Measurements from ENCODE around the gene PCDHGB6.
"Not testable (repeated sequence)": the region's sequence is repeated elsewhere in the genome, so short reads cannot be mapped to it uniquely, and the experiment has no call there.

Gene PCDHGB6

DNA sequence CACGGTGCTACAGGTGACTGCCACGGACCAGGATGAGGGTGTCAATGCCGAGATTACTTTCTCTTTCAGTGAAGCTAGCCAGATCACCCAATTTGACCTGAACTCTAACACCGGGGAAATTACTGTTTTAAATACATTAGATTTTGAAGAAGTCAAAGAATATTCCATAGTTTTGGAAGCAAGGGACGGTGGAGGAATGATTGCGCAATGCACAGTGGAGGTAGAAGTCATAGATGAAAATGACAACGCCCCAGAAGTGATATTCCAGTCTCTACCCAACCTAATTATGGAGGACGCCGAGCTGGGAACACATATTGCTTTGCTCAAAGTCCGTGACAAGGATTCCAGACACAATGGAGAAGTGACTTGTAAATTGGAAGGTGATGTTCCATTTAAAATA lies 19.2 kb upstream of the PCDHGB6 start:
- DNase-seq (ENCODE audit: low read depth in 2 of 2) = no peak

DNA sequence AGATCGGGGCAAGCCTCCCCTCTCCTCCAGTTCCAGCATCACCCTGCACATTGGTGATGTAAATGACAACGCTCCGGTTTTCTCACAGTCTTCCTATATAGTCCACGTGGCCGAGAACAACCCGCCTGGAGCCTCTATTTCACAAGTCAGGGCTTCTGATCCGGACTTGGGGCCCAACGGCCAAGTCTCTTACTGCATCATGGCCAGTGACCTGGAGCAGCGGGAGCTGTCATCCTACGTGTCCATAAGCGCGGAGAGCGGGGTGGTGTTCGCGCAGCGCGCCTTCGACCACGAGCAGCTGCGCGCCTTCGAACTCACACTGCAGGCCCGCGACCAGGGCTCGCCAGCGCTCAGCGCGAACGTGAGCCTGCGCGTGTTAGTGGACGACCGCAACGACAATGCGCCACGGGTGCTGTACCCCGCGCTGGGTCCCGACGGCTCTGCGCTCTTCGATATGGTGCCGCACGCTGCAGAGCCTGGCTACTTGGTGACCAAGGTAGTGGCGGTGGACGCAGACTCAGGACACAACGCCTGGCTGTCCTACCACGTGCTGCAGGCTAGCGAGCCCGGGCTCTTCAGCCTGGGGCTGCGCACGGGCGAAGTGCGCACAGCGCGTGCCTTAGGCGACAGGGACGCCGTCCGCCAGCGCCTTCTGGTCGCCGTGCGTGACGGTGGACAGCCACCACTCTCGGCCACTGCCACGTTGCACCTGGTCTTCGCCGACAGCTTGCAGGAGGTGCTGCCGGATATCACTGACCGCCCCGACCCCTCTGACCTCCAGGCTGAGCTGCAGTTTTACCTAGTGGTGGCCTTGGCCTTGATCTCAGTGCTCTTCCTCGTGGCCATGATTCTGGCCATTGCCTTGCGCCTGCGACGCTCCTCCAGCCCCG lies 18.4 kb upstream of the PCDHGB6 start:
- DNase-seq (ENCODE audit: low read depth in 2 of 2) = no peak

DNA sequence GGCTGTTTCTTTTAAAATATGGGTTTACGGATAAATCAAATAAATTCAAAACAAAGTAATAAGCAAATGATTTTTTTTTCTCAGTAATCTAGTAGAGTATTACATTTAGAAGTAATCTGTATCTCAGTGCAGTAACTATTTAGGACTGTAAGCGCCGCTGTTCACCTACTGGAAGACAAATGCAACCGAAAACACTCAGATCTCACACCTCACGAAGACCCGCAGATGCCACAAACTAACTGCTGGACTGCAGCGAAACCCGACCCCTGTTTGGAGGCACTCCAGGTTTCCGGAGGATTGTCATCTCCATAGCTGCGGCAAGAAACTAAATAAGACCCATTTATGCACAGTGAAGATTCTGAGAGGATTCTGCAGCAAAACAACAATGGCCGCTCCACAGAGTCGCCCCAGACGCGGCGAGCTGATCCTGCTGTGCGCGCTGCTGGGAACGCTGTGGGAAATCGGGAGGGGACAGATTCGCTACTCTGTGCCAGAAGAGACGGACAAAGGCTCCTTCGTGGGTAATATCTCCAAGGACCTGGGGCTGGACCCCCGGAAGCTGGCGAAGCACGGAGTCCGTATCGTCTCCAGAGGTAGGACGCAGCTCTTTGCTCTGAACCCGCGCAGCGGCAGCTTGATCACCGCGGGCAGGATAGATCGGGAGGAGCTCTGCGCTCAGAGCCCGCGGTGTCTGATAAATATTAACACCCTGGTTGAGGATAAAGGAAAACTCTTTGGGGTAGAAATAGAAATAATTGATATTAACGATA lies 15.2 kb upstream of the PCDHGB6 start, which contains the start of gene PCDHGA8:
PCDHGA8 (plus strand) TSS at position 205 of the 770 bp plus-strand sequence; CDS start at position 386, 181 bp downstream.
- no peak for DNase-seq (ENCODE audit: low read depth in 2 of 2)

DNA sequence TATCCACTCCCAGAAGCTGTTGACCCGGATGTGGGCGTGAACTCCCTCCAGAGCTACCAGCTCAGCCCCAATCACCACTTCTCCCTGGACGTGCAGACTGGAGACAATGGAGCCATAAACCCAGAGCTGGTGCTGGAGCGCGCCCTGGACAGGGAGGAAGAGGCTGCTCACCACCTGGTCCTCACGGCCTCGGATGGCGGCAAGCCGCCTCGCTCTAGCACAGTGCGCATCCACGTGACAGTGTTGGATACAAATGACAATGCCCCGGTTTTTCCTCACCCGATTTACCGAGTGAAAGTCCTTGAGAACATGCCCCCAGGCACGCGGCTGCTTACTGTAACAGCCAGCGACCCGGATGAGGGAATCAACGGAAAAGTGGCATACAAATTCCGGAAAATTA lies 14.6 kb upstream of the PCDHGB6 start:
- no peak for DNase-seq (ENCODE audit: low read depth in 2 of 2)

- not testable (repeated sequence) for DNase-seq (ENCODE audit: low read depth in 2 of 2)
Measured at GRCh38 chr5:141394401-141395187, 13.2 kb upstream of the PCDHGB6 start.

GRCh38 chr5:141397756-141398551 lies 9.9 kb upstream of the PCDHGB6 start, which contains the start of gene PCDHGB5:
TSS of gene PCDHGB5 (plus strand) at chr5:141397947. CDS start at chr5:141398128, 181 bp downstream.
- not testable (repeated sequence) for DNase-seq (ENCODE audit: low read depth in 2 of 2)

- no peak for DNase-seq (ENCODE audit: low read depth in 2 of 2)
Measured at GRCh38 chr5:141398608-141399007, 9.2 kb upstream of the PCDHGB6 start.

- no peak for DNase-seq (ENCODE audit: low read depth in 2 of 2)
Measured at GRCh38 chr5:141399555-141400258, 8.1 kb upstream of the PCDHGB6 start.

GRCh38 chr5:141402553-141403243 lies 5.1 kb upstream of the PCDHGB6 start, which contains the start of gene PCDHGA9:
TSS of gene PCDHGA9 (plus strand) at chr5:141402778. CDS start at chr5:141402953, 175 bp downstream.
- no peak for DNase-seq (ENCODE audit: low read depth in 2 of 2)

GRCh38 chr5:141403387-141403786 lies 4.4 kb upstream of the PCDHGB6 start:
- no peak for DNase-seq (ENCODE audit: low read depth in 2 of 2)

GRCh38 chr5:141409598-141410306 lies 1.9 kb downstream of the PCDHGB6 start:
- no peak for DNase-seq (ENCODE audit: low read depth in 2 of 2)

DNA sequence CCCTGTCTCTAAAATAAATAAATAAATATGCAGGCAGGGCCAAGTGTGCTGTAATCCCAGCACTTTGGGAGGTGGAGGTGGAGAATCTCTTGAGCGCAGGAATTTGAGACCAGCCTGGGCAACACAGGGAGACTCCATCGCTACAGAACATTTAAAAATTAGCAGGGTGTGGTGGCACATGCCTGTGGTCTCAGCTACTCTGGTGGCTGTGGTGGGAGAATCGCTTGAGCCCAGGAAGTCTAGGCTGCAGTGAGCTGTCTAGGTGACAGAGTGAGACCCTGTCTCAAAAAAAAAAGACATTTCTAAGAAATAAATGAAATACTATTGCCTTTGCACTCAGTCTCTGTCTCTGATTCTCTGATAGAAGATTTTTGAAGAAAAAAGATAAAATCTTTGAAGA lies 3.8 kb downstream of the PCDHGB6 start:
- DNase-seq (ENCODE audit: low read depth in 2 of 2) = no peak

DNA sequence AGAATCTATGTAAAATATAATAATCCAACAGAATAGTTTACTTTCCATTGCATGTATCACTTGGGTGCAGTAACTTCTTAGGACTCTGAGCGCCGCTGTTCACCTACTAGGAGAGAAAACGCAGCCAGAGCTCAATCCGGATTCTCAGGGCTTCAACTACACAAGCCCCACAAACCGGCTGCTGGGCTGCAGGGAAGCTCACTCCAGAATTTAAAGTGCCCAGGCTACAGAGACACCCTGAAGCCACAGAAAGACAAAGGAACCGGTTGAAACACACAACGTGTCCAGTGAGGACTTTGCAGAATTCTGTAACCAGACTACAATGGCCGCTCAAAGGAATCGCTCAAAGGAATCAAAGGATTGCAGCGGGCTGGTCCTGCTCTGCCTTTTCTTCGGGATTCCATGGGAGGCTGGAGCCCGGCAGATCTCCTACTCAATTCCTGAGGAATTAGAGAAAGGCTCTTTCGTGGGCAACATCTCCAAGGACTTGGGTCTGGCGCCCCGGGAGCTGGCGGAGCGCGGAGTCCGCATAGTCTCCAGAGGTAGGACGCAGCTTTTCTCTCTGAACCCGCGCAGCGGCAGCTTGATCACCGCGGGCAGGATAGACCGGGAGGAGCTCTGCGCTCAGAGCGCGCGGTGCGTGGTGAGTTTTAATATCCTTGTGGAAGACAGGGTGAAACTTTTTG lies 5.2 kb downstream of the PCDHGB6 start, which contains the start of gene PCDHGA10:
PCDHGA10 (plus strand) TSS at position 134 of the 686 bp plus-strand sequence; CDS start at position 323, 189 bp downstream.
- peak in 1 of 2 experiments; percentile 47 for DNase-seq (ENCODE audit: low read depth in 2 of 2)

- DNase-seq (ENCODE audit: low read depth in 2 of 2) = no peak
Measured at GRCh38 chr5:141413540-141414069, 5.8 kb downstream of the PCDHGB6 start.

DNA sequence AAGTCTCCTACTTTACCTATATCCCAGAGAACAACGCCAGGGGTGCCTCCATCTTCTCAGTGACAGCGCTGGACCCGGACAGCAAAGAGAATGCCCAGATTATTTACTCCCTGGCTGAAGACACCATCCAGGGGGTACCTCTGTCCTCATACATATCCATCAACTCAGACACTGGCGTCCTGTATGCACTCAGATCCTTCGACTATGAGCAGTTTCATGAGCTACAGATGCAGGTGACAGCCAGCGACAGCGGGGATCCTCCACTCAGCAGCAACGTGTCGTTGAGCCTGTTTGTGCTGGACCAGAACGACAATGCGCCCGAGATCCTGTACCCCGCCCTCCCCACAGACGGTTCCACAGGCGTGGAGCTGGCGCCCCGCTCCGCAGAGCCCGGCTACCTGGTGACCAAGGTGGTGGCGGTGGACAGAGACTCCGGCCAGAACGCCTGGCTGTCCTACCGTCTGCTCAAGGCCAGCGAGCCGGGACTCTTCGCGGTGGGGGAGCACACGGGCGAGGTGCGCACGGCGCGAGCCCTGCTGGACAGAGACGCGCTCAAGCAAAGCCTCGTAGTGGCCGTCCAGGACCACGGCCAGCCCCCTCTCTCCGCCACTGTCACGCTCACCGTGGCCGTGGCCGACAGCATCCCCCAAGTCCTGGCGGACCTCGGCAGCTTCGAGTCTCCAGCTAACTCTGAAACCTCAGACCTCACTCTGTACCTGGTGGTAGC lies 6.9 kb downstream of the PCDHGB6 start:
- DNase-seq (ENCODE audit: low read depth in 2 of 2) = not testable (repeated sequence)

GRCh38 chr5:141415275-141415618 lies 7.4 kb downstream of the PCDHGB6 start:
- DNase-seq (ENCODE audit: low read depth in 2 of 2) = not testable (repeated sequence)

DNA sequence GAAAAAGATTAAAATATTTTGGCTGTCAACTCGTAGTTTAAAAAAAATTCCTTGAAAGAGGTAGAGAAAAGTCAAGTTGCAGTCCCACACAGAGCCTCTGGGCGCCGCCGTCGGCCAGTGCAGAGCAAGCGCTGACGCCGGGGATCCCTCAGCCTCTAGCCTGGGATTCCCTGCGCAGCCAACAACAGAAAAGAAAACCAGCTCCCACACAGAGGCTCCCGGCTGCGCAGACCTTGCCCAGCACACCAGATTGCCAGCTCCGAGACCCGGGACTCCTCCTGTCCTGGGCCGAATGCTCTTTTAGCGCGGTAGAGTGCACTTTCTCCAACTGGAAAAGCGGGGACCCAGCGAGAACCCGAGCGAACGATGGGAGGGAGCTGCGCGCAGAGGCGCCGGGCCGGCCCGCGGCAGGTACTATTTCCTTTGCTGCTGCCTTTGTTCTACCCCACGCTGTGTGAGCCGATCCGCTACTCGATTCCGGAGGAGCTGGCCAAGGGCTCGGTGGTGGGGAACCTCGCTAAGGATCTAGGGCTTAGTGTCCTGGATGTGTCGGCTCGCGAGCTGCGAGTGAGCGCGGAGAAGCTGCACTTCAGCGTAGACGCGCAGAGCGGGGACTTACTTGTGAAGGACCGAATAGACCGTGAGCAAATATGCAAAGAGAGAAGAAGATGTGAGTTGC lies 9.8 kb downstream of the PCDHGB6 start, which contains the start of gene PCDHGB7:
PCDHGB7 (plus strand) TSS at position 184 of the 679 bp plus-strand sequence; CDS start at position 367, 183 bp downstream.
- peak; percentile 61 to 65 for DNase-seq (ENCODE audit: low read depth in 2 of 2)
